GM06990 (cell line): ENCODE measurements around the gene ZNF350.
"Not testable (repeated sequence)": the region's sequence is repeated elsewhere in the genome, so short reads cannot be mapped to it uniquely, and the experiment has no call there.

ENCODE experiments used
- DNase-seq: peaks from one replicate; pipeline ENCODE4 v3.0.0-alpha.2; 2011; ENCODE audit not compliant: insufficient read length; ENCODE audit errors: extremely low read depth
- H3K27me3 ChIP-seq: replicated peaks from 2 replicates; pipeline ENCODE4 v1.6.0; 2011; ENCODE audit warnings: low read length; ENCODE audit not compliant: control insufficient read depth, insufficient read depth
- H3K36me3 ChIP-seq: 2 replicates; pipeline ENCODE4 v1.5.1; 2011; ENCODE audit warnings: low read length; ENCODE audit not compliant: control insufficient read depth, insufficient read depth
- H3K4me3 ChIP-seq: replicated peaks from 2 replicates; pipeline ENCODE4 v1.5.1; 2011; ENCODE audit warnings: low read depth, mild to moderate bottlenecking, control low read depth, low read length
- TF ChIP-seq, protein P1 (sequence below): IDR thresholded peaks from 2 replicates; pipeline ENCODE4 v1.5.1; 2011; ENCODE audit warnings: low read length, control low read depth, mild to moderate bottlenecking, inconsistent platforms; ENCODE audit not compliant: insufficient read depth, poor library complexity, severe bottlenecking

ZNF350 gene

DNA sequence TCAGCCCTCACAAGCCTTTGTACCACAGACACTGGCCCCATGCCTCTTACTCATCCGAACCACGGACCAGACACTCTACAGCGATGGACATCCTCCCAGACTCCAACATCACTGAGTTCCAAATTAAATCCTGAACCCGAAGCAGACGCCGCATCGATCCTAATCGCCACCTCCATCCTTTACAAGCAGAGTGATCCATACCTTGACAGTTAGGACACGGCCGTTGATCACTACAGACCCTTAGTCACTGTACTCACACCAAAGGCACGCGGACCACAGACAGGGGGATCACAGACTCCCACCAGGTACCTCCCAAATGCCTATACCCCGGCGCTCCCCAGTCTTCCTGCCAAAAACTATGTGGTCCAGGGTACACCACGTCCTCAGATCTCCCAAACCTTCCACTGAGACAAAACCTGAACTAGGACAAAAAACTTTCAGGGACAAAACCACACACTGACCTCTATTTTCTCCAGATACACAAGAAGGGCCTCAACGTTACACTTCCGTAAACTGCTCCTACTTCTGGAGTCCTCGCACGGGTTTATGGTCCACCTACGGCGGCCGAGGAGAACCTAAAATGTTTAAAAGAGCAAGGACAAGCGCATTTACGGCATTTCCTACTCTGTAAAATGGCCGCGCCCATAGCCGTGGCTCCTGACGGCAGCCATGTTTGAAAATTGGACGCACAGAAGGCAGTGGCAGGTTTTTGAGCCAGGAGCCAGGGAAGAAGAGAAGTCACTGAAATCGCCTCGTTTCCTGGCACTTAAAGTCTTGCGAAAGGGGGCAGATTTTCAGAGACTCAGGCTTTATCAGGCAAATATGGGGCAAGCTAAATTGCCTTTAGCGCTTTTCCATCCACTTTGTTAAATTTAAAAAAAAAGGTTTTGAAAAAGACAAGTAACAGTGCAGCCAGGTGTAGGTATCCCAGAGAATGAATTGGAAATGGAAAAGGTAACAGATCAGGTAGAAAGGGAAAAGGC is at the start of gene ZNF350:
Gene ZNF350, minus strand, starts transcription at position 532 of the 983 bp plus-strand sequence. CDS start 12,480 bp downstream, outside the sequence.
- Histone ChIP-seq H3K36me3 (no peaks in the 10 kb centered on the region), H3K27me3 (no peaks in the 10 kb centered on the region), H3K4me3 (peak within 1 kb of the TSS; percentile 70)
- TF ChIP-seq, protein P1, sequence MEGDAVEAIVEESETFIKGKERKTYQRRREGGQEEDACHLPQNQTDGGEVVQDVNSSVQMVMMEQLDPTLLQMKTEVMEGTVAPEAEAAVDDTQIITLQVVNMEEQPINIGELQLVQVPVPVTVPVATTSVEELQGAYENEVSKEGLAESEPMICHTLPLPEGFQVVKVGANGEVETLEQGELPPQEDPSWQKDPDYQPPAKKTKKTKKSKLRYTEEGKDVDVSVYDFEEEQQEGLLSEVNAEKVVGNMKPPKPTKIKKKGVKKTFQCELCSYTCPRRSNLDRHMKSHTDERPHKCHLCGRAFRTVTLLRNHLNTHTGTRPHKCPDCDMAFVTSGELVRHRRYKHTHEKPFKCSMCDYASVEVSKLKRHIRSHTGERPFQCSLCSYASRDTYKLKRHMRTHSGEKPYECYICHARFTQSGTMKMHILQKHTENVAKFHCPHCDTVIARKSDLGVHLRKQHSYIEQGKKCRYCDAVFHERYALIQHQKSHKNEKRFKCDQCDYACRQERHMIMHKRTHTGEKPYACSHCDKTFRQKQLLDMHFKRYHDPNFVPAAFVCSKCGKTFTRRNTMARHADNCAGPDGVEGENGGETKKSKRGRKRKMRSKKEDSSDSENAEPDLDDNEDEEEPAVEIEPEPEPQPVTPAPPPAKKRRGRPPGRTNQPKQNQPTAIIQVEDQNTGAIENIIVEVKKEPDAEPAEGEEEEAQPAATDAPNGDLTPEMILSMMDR, result no peak
- DNase-seq, result peak; percentile 66

DNA sequence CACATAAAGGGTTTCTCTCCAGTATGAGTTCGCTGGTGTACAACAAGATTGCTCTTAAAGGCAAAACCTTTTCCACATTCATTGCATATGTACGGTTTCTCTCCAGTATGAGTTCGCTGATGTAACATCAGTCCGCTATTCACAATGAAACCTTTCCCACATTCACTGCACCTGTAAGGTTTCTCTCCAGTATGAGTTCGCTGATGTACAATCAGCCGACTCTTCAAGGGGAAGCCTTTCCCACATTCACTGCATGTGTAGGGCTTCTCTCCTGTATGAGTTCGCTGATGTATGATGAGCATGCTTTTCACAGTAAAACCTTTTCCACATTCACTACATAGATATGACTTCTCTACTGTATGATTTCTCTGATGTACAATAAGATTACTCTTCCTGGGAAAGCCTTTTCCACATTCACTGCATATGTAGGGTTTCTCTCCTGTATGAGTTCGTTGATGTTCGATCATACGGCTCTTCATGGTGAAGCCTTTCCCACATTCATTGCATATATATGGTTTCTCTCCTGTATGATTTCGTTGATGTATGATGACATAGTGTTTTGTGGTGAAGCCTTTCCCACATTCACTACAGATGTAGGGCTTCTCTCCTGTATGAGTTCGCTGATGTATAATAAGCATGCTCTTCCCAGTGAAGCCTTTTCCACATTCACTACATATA is 47.5 kb upstream of the ZNF350 start:
- Histone ChIP-seq H3K27me3 (no peaks in the 10 kb centered on the region), H3K4me3 (no peak overlapping the region), H3K36me3 (peaks cover 2% of the 10 kb centered on the region)
- no peak for DNase-seq
- TF ChIP-seq, protein P1, result no peak

DNA sequence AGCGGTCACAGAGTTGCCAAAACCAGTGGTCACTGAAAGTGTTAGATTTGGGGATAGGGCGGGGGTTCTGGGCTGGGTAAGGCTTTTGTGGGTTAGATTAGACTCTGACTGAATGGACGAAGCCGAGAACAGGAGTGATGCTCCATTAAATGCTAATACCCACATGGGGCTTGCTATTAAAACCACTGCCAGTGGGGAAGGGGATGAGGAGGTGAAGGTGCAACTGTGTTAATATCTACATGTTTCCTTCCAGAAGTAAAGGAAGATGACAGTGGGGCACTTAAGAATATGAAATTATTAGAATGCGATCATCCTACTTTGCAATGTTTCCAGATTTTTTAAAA is 42.1 kb upstream of the ZNF350 start:
- H3K4me3 ChIP-seq, result peak overlapping the region; percentile 97
- peaks cover 4% of the 10 kb centered on the region for H3K36me3 ChIP-seq
- TF ChIP-seq, protein P1, result no peak
- no peaks in the 10 kb centered on the region for H3K27me3 ChIP-seq
- no peak for DNase-seq

DNA sequence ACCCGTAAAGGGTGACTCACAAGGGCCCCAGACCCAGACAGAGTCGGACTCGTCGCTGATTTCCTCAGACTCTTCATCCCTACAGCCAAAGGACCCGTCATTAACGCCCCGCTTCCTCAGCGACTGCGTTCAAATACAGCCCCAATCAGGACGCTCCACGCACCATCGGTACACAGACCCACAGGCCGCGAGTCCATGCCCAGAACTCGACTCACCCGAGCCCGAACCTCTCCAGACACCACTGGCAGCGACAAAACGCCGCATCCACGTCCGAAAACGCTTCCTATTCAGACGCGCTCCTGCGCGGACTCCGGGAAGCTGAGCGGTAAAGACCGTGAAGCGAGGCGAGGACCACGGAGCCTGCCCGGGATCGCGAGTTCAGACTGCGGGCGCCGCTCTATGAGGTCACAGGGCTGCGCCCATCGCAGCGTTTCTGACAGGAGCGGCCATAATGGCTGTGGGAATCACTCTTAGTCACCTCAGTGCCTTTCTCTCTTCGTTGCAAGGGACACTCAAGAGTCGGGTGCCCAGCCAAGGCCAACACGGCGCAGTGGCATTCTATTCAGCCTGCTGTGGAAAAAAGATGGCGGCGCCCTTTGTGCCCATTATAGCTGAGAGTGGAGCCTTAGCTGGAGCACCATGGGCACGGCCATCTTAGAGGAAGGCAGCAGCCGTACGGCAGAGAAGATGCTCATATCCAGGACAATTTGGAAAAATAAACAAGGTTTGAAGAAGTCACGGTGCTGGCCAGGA is 41.6 kb upstream of the ZNF350 start, which contains the start of gene ZNF614:
Gene ZNF614, minus strand, starts transcription at position 353 of the 753 bp plus-strand sequence. CDS start 2,634 bp downstream, outside the sequence.
- H3K4me3 ChIP-seq, result peak within 1 kb of the TSS; percentile 97
- H3K27me3 ChIP-seq, result no peaks in the 10 kb centered on the region
- DNase-seq, result peak; percentile 89
- TF ChIP-seq, protein P1, result no peak
- H3K36me3 ChIP-seq, result peaks cover 4% of the 10 kb centered on the region

DNA sequence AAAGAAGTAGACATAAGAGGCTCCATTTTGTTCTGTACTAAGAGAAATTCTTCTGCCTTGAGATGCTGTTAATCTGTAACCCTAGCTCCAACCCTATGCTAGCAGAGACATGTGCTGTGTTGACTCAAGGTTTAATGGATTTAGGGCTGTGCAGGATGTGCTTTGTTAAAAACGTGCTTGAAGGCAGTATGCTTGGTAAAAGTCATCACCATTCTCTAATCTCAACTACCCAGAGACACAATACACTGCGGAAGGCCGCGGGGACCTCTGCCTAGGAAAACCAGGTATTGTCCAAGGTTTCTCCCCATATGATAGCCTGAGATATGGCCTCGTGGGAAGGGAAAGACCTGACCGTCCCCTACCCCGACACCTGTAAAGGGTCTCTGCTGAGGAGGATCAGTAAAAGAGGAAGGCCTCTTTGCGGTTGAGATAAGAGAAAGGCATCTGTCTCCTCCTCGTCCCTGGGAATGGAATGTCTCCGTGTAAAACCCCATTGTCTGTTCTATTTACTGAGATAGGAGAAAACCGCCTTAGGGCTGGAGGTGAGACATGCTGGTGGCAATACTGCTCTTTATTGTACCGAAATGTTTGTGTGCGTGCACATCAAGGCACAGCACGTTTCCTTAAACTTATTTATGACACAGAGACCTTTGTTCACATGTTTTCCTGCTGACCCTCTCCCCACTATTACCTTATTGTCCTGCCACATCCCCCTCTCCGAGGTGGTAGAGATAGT is 39.8 kb upstream of the ZNF350 start:
- H3K27me3 ChIP-seq, H3K4me3 ChIP-seq, H3K36me3 ChIP-seq, DNase-seq: not testable (repeated sequence)

DNA sequence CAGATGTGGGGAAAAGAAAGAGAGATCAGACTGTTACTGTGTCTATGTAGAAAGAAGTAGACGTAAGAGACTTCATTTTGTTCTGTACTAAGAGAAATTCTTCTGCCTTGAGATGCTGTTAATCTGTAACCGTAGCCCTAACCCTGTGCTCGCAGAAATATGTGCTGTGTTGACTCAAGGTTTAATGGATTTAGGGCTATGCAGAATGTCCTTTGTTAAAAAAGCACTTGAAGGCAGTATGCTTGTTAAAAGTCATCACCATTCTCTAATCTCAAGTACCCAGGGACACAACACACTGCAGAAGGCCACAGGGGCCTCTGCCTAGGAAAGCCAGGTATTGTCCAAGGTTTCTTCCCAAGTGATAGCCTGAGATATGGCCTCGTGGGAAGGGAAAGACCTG is 37.8 kb upstream of the ZNF350 start:
- H3K27me3 ChIP-seq, H3K4me3 ChIP-seq, DNase-seq: not testable (repeated sequence)
- H3K36me3 ChIP-seq, result peaks cover 12% of the 10 kb centered on the region
